ENCODE measurements around the gene MRE11. TPM values are rescaled to one million over a fixed set of nuclear protein-coding genes. Genes with fewer than 3 reads are reported as not detected.

Gene MRE11
- total and polyA plus RNA-seq, 9 of the 15 experiments (the other 6 are each of a cell fraction or from before 2014, with no cell fraction given), result 18.3 to 45.2 (median 29.1) TPM

GRCh38 chr11:94504689-94505293 is 11.1 kb upstream of the MRE11 start (continued):
- TF ChIP-seq, protein P1, sequence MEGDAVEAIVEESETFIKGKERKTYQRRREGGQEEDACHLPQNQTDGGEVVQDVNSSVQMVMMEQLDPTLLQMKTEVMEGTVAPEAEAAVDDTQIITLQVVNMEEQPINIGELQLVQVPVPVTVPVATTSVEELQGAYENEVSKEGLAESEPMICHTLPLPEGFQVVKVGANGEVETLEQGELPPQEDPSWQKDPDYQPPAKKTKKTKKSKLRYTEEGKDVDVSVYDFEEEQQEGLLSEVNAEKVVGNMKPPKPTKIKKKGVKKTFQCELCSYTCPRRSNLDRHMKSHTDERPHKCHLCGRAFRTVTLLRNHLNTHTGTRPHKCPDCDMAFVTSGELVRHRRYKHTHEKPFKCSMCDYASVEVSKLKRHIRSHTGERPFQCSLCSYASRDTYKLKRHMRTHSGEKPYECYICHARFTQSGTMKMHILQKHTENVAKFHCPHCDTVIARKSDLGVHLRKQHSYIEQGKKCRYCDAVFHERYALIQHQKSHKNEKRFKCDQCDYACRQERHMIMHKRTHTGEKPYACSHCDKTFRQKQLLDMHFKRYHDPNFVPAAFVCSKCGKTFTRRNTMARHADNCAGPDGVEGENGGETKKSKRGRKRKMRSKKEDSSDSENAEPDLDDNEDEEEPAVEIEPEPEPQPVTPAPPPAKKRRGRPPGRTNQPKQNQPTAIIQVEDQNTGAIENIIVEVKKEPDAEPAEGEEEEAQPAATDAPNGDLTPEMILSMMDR (IDR thresholded peaks at IDR 0.05 in 2 of 3, conservative IDR thresholded peaks at IDR 0.05 in 1 of 3; ENCODE audit: insufficient read depth in 2 of 3, low read depth in 1 of 3, low read length in 3 of 3), result peak; percentile 52 to 75 (median 53); a peak in 4 of 6 replicates
- TF ChIP-seq TAF15 (IDR thresholded peaks at IDR 0.05; ENCODE audit: low read depth, low read length) (no peak), ELF4 (CRISPR knock-in tag; IDR thresholded peaks at IDR 0.05) (no peak), SOX6 (IDR thresholded peaks at IDR 0.05) (no peak), SMC3 (conservative IDR thresholded peaks at IDR 0.05; ENCODE audit: insufficient read depth, low read depth, low read length) (0 out of 2 replicates have a peak, but pooled peaks have one; percentile 24), ARID4B (CRISPR knock-in tag; IDR thresholded peaks at IDR 0.05) (no peak), TEAD2 (tag; IDR thresholded peaks at IDR 0.05) (no peak), CREB3 (tag; conservative IDR thresholded peaks at IDR 0.05; ENCODE audit: low read depth) (no peak), CBX8 (IDR thresholded peaks at IDR 0.05; ENCODE audit: borderline replicate concordance, extremely low read depth, low read depth, low read length, poor library complexity, severe bottlenecking) (no peak), KLF16 (IDR thresholded peaks at IDR 0.05) (peak; percentile 12; the same call in 1 of the 2 replicates)
- TF ChIP-seq, protein P2, sequence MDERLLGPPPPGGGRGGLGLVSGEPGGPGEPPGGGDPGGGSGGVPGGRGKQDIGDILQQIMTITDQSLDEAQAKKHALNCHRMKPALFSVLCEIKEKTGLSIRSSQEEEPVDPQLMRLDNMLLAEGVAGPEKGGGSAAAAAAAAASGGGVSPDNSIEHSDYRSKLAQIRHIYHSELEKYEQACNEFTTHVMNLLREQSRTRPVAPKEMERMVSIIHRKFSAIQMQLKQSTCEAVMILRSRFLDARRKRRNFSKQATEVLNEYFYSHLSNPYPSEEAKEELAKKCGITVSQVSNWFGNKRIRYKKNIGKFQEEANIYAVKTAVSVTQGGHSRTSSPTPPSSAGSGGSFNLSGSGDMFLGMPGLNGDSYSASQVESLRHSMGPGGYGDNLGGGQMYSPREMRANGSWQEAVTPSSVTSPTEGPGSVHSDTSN (CRISPR knock-in tag; IDR thresholded peaks at IDR 0.05; ENCODE audit: low read depth), result no peak
- TF ChIP-seq, protein P2 (tag; conservative IDR thresholded peaks at IDR 0.05; ENCODE audit: low read depth), result peak; percentile 35; the same call in 1 of the 2 replicates
- TF ChIP-seq, protein P3, sequence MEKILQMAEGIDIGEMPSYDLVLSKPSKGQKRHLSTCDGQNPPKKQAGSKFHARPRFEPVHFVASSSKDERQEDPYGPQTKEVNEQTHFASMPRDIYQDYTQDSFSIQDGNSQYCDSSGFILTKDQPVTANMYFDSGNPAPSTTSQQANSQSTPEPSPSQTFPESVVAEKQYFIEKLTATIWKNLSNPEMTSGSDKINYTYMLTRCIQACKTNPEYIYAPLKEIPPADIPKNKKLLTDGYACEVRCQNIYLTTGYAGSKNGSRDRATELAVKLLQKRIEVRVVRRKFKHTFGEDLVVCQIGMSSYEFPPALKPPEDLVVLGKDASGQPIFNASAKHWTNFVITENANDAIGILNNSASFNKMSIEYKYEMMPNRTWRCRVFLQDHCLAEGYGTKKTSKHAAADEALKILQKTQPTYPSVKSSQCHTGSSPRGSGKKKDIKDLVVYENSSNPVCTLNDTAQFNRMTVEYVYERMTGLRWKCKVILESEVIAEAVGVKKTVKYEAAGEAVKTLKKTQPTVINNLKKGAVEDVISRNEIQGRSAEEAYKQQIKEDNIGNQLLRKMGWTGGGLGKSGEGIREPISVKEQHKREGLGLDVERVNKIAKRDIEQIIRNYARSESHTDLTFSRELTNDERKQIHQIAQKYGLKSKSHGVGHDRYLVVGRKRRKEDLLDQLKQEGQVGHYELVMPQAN (IDR thresholded peaks at IDR 0.05; ENCODE audit: borderline replicate concordance), result no peak

Measured in K562 (cell line).